SK-N-SH (cell line): ENCODE results near the gene SH3BGRL3.

Source experiments
- EP300 ChIP-seq, 2 experiments: IDR thresholded peaks; 2 replicates each; pipeline versions ENCODE4 v1.4.0 to v1.6.1; 2012; ENCODE audit warnings: borderline replicate concordance in 1 of 2, low read depth in 1 of 2, low read length in 1 of 2
- JUND ChIP-seq: IDR thresholded peaks from 2 replicates; pipeline ENCODE4 v1.4.0; 2012
- NFIC ChIP-seq: IDR thresholded peaks from 2 replicates; pipeline ENCODE4 v1.4.0; 2012; ENCODE audit warnings: borderline replicate concordance
- POLR2AphosphoS5 ChIP-seq: IDR thresholded peaks from 2 replicates; pipeline ENCODE4 v1.6.1; 2012; ENCODE audit warnings: low read depth, low read length
- SIN3A ChIP-seq: IDR thresholded peaks from 2 replicates; pipeline ENCODE4 v1.6.1; 2012; ENCODE audit warnings: low read depth, mild to moderate bottlenecking, low read length, moderate library complexity, borderline replicate concordance
- SMC3 ChIP-seq: IDR thresholded peaks from 2 replicates; pipeline ENCODE4 v1.6.1; 2012; ENCODE audit warnings: low read depth, low read length, improper control_type of control experiment
- TF ChIP-seq, protein P1 (sequence below): fragments of 200-600 bp; sonication (generic); IDR thresholded peaks from 2 replicates; pipeline ENCODE4 v1.6.1; 2017; ENCODE audit warnings: antibody characterized with exemption, mild to moderate bottlenecking, moderate library complexity
- TF ChIP-seq, protein P2 (sequence below): fragments of 150-350 bp; IDR thresholded peaks from 2 replicates; pipeline ENCODE4 v1.6.1; 2017; ENCODE audit warnings: antibody characterized with exemption, low read length, low read depth, borderline replicate concordance

DNA sequence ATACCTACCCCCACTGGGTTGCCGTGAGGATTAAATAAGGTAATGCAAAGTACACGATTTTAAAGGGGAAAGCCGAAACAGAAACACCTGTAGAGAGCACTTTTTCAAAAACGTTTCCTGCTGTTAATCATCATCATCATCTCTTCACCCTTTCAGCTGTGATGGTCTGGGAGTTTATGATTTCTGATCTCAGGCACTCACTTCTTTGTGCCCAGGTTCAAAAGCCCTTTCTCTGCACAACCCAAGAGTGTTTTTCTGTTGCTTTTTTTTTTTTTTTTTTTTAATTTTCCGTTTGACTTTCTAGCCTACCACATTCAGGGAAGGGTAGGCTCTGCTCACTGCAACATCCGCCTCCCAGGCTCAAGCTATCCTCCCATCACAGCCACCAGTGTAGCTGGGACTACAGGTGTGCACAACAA, 27.5 kb downstream of the SH3BGRL3 start:
- TF ChIP-seq JUND = no peak
- TF ChIP-seq, protein P1, sequence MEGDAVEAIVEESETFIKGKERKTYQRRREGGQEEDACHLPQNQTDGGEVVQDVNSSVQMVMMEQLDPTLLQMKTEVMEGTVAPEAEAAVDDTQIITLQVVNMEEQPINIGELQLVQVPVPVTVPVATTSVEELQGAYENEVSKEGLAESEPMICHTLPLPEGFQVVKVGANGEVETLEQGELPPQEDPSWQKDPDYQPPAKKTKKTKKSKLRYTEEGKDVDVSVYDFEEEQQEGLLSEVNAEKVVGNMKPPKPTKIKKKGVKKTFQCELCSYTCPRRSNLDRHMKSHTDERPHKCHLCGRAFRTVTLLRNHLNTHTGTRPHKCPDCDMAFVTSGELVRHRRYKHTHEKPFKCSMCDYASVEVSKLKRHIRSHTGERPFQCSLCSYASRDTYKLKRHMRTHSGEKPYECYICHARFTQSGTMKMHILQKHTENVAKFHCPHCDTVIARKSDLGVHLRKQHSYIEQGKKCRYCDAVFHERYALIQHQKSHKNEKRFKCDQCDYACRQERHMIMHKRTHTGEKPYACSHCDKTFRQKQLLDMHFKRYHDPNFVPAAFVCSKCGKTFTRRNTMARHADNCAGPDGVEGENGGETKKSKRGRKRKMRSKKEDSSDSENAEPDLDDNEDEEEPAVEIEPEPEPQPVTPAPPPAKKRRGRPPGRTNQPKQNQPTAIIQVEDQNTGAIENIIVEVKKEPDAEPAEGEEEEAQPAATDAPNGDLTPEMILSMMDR = no peak
- no peak for TF ChIP-seq EP300 (IDR thresholded peaks at IDR 0.05; ENCODE audit: borderline replicate concordance in 1 of 2, low read depth in 1 of 2, low read length in 1 of 2)
- TF ChIP-seq SIN3A = no peak
- TF ChIP-seq SMC3 = no peak
- TF ChIP-seq POLR2AphosphoS5 = no peak
- TF ChIP-seq NFIC = no peak
- TF ChIP-seq, protein P2, sequence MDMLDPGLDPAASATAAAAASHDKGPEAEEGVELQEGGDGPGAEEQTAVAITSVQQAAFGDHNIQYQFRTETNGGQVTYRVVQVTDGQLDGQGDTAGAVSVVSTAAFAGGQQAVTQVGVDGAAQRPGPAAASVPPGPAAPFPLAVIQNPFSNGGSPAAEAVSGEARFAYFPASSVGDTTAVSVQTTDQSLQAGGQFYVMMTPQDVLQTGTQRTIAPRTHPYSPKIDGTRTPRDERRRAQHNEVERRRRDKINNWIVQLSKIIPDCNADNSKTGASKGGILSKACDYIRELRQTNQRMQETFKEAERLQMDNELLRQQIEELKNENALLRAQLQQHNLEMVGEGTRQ = no peak
